ENCODE results near the gene PALLD. TPM values are rescaled to one million over a fixed set of nuclear protein-coding genes. Genes with fewer than 3 reads are reported as not detected.

Gene PALLD
- total RNA-seq, 1 donor from 2014 or later: 104 TPM

- intact Hi-C loops (cut with DNase I): no loop called here
These were observed 343.0 kb downstream of the PALLD start for GRCh38 chr4:168839758-168840391.

DNA sequence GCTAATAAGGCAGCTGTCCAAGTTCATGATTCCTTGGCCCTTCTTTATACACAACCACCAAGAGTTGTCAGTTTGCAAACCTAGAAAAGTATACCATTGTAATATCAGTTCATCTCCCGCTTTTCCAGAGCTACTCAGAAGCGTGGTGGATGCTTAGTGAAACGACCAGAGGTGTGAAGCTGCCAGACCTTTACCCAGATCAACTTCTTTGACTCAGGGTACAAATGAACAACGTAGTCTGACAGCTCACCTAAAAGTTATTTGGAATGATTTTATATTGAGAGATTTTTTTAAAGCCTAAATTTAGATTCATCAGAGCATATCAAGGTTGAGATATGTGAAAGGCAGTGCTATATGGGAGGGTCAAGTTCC is 343.5 kb downstream of the PALLD start:
- no peak for ATAC-seq
- DNase-seq (ENCODE audit: low spot score): no peak
- intact Hi-C loops (cut with DNase I): no loop called here

More at GRCh38 chr4:168839758-168840391, 343.0 kb downstream of the PALLD start:
- ATAC-seq (peak; percentile 37), DNase-seq (ENCODE audit: low spot score) (no peak)

DNA sequence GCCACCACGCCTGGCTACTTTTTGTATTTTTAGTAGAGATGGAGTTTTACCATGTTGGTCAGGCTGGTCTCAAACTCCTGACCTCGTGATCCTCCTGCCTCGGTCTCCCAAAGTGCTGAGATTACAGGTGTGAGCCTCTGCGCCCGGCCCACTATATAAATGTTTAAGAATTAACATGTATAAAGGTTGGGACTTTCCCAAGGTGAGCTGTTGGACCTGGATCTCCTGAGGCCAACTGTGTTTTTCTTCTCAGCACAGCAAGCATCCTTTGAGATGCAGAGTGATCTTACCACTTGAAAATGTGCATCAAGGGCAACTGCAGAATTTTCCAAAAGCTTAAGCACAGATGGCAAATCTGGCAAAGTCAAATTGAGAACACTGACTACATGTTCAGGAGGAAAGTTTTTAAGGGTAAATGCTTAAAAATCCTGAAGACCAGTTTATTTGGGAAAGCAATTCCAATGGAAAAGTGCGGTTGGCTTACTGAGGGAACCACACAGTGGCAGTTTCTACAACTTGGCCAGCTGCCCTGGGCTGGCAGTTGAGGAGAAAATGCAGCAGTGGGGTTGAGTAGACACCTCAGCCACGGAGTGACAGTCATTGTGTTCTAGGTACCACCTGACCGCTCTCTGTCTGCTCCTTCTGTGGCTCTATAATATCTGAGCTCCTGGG is 344.3 kb downstream of the PALLD start:
- intact Hi-C loops (cut with DNase I): no loop called here
- DNase-seq (ENCODE audit: low spot score): no peak
- ATAC-seq: no peak

GRCh38 chr4:168841672-168842019 is 344.8 kb downstream of the PALLD start:
- DNase-seq (ENCODE audit: low spot score): no peak
- intact Hi-C loops (cut with DNase I): no loop called here
- no peak for ATAC-seq

DNA sequence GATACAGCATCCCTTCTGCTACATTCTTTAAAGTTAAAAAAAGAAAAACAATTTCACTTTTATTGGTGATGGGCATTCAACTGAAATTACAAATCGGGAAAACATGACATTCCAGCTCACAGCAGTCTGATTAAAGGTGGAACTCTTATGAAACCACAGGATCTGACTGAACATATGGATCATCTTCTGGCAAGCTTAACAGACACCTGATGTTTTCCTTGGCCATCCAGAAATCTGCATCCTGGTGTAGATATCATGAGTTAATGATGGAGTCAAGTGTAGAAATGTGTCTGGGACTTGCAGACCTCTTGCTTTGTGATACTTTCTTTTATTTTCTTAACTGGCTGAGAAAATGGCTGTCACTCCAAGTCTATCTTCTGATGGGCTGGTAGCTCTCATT is 345.3 kb downstream of the PALLD start:
- ATAC-seq (no peak), DNase-seq (ENCODE audit: low spot score) (no peak)
- intact Hi-C loops (cut with DNase I): no loop called here

DNA sequence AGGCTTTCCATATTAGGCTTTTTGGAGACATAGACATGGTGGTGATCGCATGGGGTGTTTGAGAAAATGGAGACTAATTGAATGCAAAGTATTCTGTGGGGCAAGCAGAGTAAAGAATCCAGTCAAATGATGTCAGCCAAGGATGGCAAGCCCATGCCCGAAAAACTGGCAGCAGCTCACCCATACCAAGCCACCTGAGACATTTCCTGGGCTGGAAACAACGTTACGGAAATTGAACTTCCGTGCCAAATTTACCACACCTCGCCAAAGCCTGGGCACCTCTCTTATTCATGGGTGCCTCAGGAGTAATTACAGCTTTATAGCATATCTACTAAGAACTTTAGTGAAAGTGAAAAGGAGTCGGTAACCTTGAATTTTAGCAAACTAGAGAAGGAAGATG is 346.8 kb downstream of the PALLD start:
- no peak for ATAC-seq
- no peak for DNase-seq (ENCODE audit: low spot score)
- intact Hi-C loops (cut with DNase I): no loop called here

DNA sequence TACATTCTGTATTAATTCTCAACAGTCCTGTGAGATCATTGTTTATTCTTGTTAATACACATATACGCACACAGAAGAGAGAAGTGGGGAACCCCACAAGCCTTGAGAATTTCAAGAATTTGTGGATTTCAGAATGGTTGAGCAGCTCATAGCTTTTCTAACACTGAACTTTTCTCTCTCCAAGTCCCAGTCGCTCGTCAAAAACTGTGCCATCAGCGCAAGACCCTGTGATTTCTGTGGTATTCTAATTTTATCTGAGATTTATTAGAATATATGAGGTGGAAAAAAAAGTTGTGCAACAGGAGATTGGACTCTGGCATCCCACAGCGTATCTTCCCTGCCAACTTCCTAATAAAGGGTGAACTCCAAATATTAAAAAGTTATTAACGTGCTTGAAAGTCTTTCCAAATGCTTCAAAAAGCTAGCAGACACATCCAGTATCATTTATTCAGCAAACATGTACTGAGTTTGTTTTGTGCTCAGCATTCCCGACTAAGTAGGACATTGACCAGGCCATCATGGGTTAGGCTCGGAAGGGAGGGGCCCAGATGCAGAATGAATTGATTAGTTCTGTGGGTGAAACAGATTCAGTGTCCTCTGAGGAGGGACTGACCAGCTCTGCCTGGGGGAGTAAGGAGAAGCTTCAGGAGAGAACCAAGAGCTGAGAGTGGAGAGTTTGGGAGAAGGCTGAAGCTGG is 347.6 kb downstream of the PALLD start:
- intact Hi-C loops (cut with DNase I): no loop called here
- DNase-seq (ENCODE audit: low spot score): no peak
- peak; percentile 73 for ATAC-seq

- intact Hi-C loops (cut with DNase I): no loop called here
- ATAC-seq (no peak), DNase-seq (ENCODE audit: low spot score) (no peak)
These were observed 349.0 kb downstream of the PALLD start for GRCh38 chr4:168845897-168846296.

- intact Hi-C loops (cut with DNase I): no loop called here
- DNase-seq (ENCODE audit: low spot score) (no peak), ATAC-seq (no peak)
These were observed 349.6 kb downstream of the PALLD start for GRCh38 chr4:168846414-168846813.

GRCh38 chr4:168847771-168848502 is 351.1 kb downstream of the PALLD start:
- no peak for DNase-seq (ENCODE audit: low spot score)
- ATAC-seq: peak; percentile 63
- intact Hi-C loops (cut with DNase I): no loop called here

DNA sequence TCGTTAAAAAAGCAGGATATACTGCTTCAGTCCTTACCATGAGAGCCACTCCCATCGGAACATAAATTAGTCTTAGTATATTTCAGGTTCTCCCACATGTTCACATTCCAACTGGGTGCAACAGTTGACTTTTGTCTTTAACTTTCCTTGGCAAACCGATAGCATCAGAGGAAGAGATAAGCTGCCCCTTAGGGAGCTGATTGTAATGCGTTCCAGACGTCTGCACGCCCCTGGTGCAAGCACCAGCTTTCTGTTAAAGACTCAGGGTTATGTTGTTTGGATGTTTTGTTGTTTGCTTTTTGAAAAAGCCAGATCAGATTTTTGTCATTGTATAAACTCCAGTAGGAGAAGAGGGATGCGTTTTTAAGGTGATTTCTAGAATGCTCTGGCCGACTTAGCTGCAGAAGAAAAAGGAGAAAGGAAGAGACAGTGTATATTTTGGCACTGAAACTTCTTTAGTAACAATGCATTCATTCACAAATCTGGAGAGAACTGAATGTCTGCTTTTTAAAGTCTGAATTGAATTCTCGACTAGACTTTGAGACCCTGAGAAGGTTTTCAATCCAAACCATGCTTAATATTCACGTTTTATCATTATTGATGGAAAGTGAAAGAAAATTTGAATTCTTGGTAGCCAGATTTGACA is 352.3 kb downstream of the PALLD start:
- intact Hi-C loops (cut with DNase I): no loop called here
- peak; percentile 36 for ATAC-seq
- DNase-seq (ENCODE audit: low spot score): no peak

DNA sequence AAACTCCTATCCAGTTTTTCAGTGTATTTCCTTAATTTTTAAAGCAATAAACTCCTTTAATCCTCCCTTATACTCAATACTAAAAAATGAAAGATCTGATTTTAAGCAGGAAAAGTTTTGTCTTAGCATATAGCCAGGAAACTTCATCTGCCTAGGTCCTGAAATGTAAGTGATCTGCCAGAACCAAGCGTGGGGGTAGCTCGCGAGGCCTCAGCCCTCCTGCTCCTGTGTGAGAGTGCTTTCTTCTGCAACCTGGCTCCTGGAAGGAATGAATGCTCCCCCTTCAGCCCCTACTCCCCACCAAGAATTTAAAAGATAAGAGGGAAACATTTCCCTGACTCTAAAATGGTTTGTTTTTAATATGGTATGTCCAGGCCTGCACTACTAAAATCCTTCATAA is 353.1 kb downstream of the PALLD start:
- ATAC-seq (no peak), DNase-seq (ENCODE audit: low spot score) (no peak)

DNA sequence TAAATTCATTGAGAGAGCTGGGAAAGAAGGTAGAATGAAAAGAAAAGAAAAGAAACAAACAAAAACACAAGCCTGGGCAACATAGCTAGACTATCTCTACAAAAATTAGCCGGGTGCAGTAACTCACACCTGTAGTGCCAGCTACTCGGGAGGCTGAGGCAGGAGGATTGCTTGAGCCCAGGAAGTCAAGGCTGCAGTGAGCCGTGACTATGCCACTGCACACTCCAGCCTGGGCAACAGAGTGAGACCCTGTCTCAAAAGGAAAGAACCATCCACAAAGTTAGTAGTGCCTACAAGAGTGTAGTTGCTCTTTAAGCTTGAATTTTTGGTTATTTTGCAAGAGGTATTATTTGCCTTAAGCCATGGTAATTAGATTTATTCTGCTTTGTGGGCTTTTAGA is 355.5 kb downstream of the PALLD start:
- ATAC-seq: no peak
- DNase-seq (ENCODE audit: low spot score): no peak
- intact Hi-C loops (cut with DNase I): no loop called here

More for the DNA sequence above, 353.1 kb downstream of the PALLD start:
- intact Hi-C loops (cut with DNase I): no loop called here

GRCh38 chr4:168852933-168853713 is 356.3 kb downstream of the PALLD start:
- intact Hi-C loops (cut with DNase I): no loop called here
- no peak for DNase-seq (ENCODE audit: low spot score)

DNA sequence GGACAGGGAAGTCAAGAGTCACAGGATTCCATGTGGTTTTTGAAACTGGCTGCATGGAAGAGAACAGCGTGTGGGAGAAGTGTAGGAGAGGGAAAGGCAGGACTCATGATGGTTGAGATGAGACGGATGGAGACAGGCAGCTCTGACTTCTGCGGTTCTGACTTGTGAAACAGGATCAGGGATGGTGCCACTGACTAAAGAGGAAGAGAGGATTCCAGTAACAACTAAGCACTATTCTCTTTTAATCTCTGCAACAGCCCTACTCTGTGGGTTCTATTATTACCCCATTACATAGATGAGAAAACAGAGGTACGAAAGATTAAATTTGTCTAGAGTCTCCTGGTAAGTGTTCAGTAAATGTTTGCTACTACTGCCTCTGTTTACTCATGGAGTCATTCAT is 356.9 kb downstream of the PALLD start:
- no peak for DNase-seq (ENCODE audit: low spot score)
- intact Hi-C loops (cut with DNase I): no loop called here
- ATAC-seq: no peak

More at GRCh38 chr4:168852933-168853713, 356.3 kb downstream of the PALLD start:
- ATAC-seq: no peak

- intact Hi-C loops (cut with DNase I): no loop called here
- ATAC-seq (peak; percentile 85), DNase-seq (ENCODE audit: low spot score) (no peak)
These were observed 357.6 kb downstream of the PALLD start for GRCh38 chr4:168854350-168854921.

- intact Hi-C loops (cut with DNase I): no loop called here
- no peak for DNase-seq (ENCODE audit: low spot score)
- no peak for ATAC-seq
These were observed 359.5 kb downstream of the PALLD start for GRCh38 chr4:168856312-168856711.

DNA sequence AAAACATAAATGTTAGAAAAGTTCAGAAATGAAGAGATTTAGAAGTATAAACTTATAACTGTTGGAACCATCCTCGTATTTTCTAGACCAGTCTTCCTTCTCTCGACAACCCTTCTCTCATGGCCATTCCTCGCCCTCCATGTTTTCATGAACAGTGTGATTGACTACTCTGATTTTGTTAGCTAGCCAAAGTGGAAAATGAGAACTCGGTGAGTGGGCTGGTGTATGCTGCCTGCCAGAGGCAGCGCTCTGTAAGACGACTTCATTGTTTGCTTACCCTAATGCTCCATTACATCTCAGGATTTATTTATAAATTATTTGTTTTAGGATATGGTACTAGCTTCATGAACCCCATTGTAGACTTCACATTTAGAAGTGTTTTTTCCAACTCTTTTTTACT is 360.2 kb downstream of the PALLD start:
- intact Hi-C loops (cut with DNase I): no loop called here
- DNase-seq (ENCODE audit: low spot score) (no peak), ATAC-seq (no peak)
